GM23338 (cell line): ENCODE measurements around the gene EZH2. TPM values are rescaled to one million over a fixed set of nuclear protein-coding genes. Genes with fewer than 3 reads are reported as not detected.

Experiments used
- ATAC-seq: fragments of 200-7000 bp; cut with Tn5 transposase; 3 replicates; pipeline ENCODE4 v1.9.1; 2020
- DNase-seq: peaks from one replicate; pipeline ENCODE4 v3.0.0-alpha.2; 2015; ENCODE audit warnings: low spot score
- H2AFZ ChIP-seq: fragments of 200-600 bp; sonication (generic); 2 replicates; pipeline ENCODE4 v1.8.0; 2016; ENCODE audit warnings: antibody characterized with exemption, mild to moderate bottlenecking, moderate library complexity
- H3F3A ChIP-seq: fragments of 200-600 bp; sonication (generic); replicated peaks from 2 replicates; pipeline ENCODE4 v1.8.0; 2017; ENCODE audit warnings: antibody characterized with exemption, mixed run types, low read depth
- H3K27ac ChIP-seq: fragments of 200-600 bp; sonication (generic); 2 replicates; pipeline ENCODE4 v1.6.1; 2016; ENCODE audit warnings: low read depth
- H3K27me3 ChIP-seq: fragments of 200-600 bp; sonication (generic); 2 replicates; pipeline ENCODE4 v1.8.0; 2016; ENCODE audit warnings: mild to moderate bottlenecking, mixed run types, moderate library complexity; ENCODE audit not compliant: insufficient read depth
- H3K36me3 ChIP-seq: fragments of 200-600 bp; sonication (generic); 2 replicates; pipeline ENCODE4 v1.8.0; 2016; ENCODE audit warnings: mild to moderate bottlenecking; ENCODE audit not compliant: insufficient read depth
- H3K4me1 ChIP-seq: fragments of 200-600 bp; sonication (generic); 2 replicates; pipeline ENCODE4 v1.8.0; 2016; ENCODE audit warnings: mild to moderate bottlenecking, moderate library complexity; ENCODE audit not compliant: insufficient read depth
- H3K4me2 ChIP-seq: fragments of 200-600 bp; sonication (generic); 2 replicates; pipeline ENCODE4 v1.7.1; 2017; ENCODE audit warnings: mixed run types
- H3K4me3 ChIP-seq: fragments of 200-600 bp; sonication (generic); 2 replicates; pipeline ENCODE4 v1.6.1; 2016; ENCODE audit warnings: mixed run types
- H3K79me2 ChIP-seq: fragments of 200-600 bp; sonication (generic); replicated peaks from 2 replicates; pipeline ENCODE4 v1.8.0; 2017; ENCODE audit warnings: mild to moderate bottlenecking; ENCODE audit not compliant: insufficient read depth
- H3K9me2 ChIP-seq: fragments of 200-600 bp; sonication (generic); 2 replicates; pipeline ENCODE4 v1.8.0; 2017; ENCODE audit not compliant: insufficient read depth
- H4K20me1 ChIP-seq: fragments of 200-600 bp; sonication (generic); replicated peaks from 2 replicates; pipeline ENCODE4 v1.8.0; 2017; ENCODE audit warnings: mild to moderate bottlenecking; ENCODE audit not compliant: insufficient read depth
- H3K27ac Mint-ChIP-seq: 2 replicates; pipeline ENCODE4 v1.8.0; 2020; ENCODE audit warnings: inconsistent platforms, mild to moderate bottlenecking, moderate library complexity, mixed read lengths
- H3K27me3 Mint-ChIP-seq: 3 replicates; pipeline ENCODE4 v1.8.0; 2022; ENCODE audit warnings: low read depth, mild to moderate bottlenecking, moderate library complexity, mixed read lengths, inconsistent platforms; ENCODE audit not compliant: insufficient read depth, poor library complexity
- H3K36me3 Mint-ChIP-seq: 3 replicates; pipeline ENCODE4 v1.8.0; 2021; ENCODE audit warnings: low read depth, mild to moderate bottlenecking, inconsistent platforms, moderate library complexity, mixed read lengths
- H3K4me1 Mint-ChIP-seq: 3 replicates; pipeline ENCODE4 v1.8.0; 2020; ENCODE audit warnings: mild to moderate bottlenecking, inconsistent platforms, mixed read lengths
- H3K4me3 Mint-ChIP-seq: 3 replicates; pipeline ENCODE4 v1.8.0; 2021; ENCODE audit warnings: moderate library complexity, mild to moderate bottlenecking, inconsistent platforms, mixed read lengths
- H3K9me3 Mint-ChIP-seq: 3 replicates; pipeline ENCODE4 v1.8.0; 2020; ENCODE audit warnings: moderate library complexity, mild to moderate bottlenecking, inconsistent platforms, mixed read lengths
- CREB1 ChIP-seq: fragments of 250-450 bp; sonication (Bioruptor Pico); IDR thresholded peaks from 2 replicates; pipeline ENCODE4 v1.5.0; 2020; ENCODE audit warnings: low read depth, mild to moderate bottlenecking, moderate library complexity
- EZH2 ChIP-seq: fragments of 200-600 bp; sonication (generic); IDR thresholded peaks from one replicate; pipeline ENCODE4 v1.8.0; 2017; ENCODE audit warnings: antibody characterized with exemption, mild to moderate bottlenecking, low read depth; ENCODE audit not compliant: unreplicated experiment
- EZH2phosphoT487 ChIP-seq: fragments of 200-600 bp; sonication (generic); IDR thresholded peaks from one replicate; pipeline ENCODE4 v1.8.1; 2018; ENCODE audit warnings: antibody characterized with exemption; ENCODE audit not compliant: unreplicated experiment
- JUNB ChIP-seq: IDR thresholded peaks from one replicate; pipeline ENCODE4 v1.6.1; 2016; ENCODE audit warnings: antibody characterized with exemption; ENCODE audit not compliant: unreplicated experiment
- NANOG ChIP-seq: IDR thresholded peaks from 2 replicates; pipeline ENCODE4 v1.6.1; 2016; ENCODE audit warnings: antibody characterized with exemption, borderline replicate concordance
- POLR2AphosphoS5 ChIP-seq: IDR thresholded peaks from 2 replicates; pipeline ENCODE4 v1.6.1; 2016; ENCODE audit warnings: antibody characterized with exemption, low read depth
- REST ChIP-seq: IDR thresholded peaks from one replicate; pipeline ENCODE4 v1.6.1; 2018; ENCODE audit warnings: antibody characterized with exemption; ENCODE audit not compliant: unreplicated experiment
- STAT1 ChIP-seq: IDR thresholded peaks from one replicate; pipeline ENCODE4 v1.6.1; 2016; ENCODE audit warnings: antibody characterized with exemption; ENCODE audit not compliant: unreplicated experiment
- ZNF114 ChIP-seq: fragments of 250-450 bp; sonication (Bioruptor Pico); IDR thresholded peaks from 2 replicates; pipeline ENCODE4 v1.5.0; 2020; ENCODE audit warnings: mild to moderate bottlenecking, moderate library complexity
- ZNF331 ChIP-seq: fragments of 250-450 bp; sonication (Bioruptor Pico); IDR thresholded peaks from 2 replicates; pipeline ENCODE4 v1.5.0; 2020; ENCODE audit warnings: low read depth, mild to moderate bottlenecking, moderate library complexity
- polyA plus RNA-seq: library from polyadenylated mRNA; unstranded; fragments of >200 nt; fragmentation: Nextera tagmentation; extraction: Ambion mirVana; gene quantifications from 2 replicates; pipeline ENCODE4 v1.2.1, GENCODE V29; 2016
- total RNA-seq: library from RNA; depleted of rRNA; stranded (reverse); fragments of >200 nt; shearing (Covaris generic); gene quantifications from 2 replicates; pipeline ENCODE4 v1.2.3, GENCODE V29; 2014
- TF ChIP-seq, protein P1 (sequence below): IDR thresholded peaks from 2 replicates; pipeline ENCODE4 v1.6.1; 2016; ENCODE audit warnings: antibody characterized with exemption
- TF ChIP-seq, protein P2 (sequence below), 2 experiments: fragments of 200-600 bp in 1 of 2; sonication (generic) in 1 of 2; conservative IDR thresholded peaks; 2 replicates each; pipeline versions ENCODE4 v1.5.1 to v1.6.1; 2016 to 2017; ENCODE audit warnings: antibody characterized with exemption in 2 of 2, low read depth in 2 of 2, mild to moderate bottlenecking in 2 of 2, moderate library complexity in 1 of 2
- TF ChIP-seq, protein P3 (sequence below): fragments of 250-450 bp; sonication (Bioruptor Pico); IDR thresholded peaks from 2 replicates; pipeline ENCODE4 v1.5.0; 2020; ENCODE audit warnings: mild to moderate bottlenecking, moderate library complexity

Gene EZH2
- total and polyA plus RNA-seq, 2 experiments from 2014 or later = 33.9 to 38.6 TPM

- H2AFZ ChIP-seq = no peak overlapping the region
- peaks cover 68% of the 10 kb centered on the region for H3K36me3 ChIP-seq
These were observed 92.5 kb downstream of the EZH2 start for GRCh38 chr7:148791546-148791945.

More at GRCh38 chr7:148791546-148791945, 92.5 kb downstream of the EZH2 start:
- ATAC-seq (no peak), DNase-seq (no peak)
- Mint-ChIP-seq H3K9me3 (no peaks in the 10 kb centered on the region), H3K4me3 (no peak overlapping the region), H3K36me3 (peaks cover 92% of the 10 kb centered on the region), H3K4me1 (no peaks in the 10 kb centered on the region; the same call in 2 of the 3 replicates), H3K27ac (no peak overlapping the region), H3K27me3 (no peaks in the 10 kb centered on the region)
- no peaks in the 10 kb centered on the region; the same call in 1 of the 2 replicates for H3K79me2 ChIP-seq
- no peaks in the 10 kb centered on the region for H3K9me2 ChIP-seq
- no peak overlapping the region for H3K4me3 ChIP-seq
- H3K4me1 ChIP-seq = 0 out of 2 replicates have a peak, but pooled peaks cover 3% of the 10 kb centered on the region
- peaks cover 8% of the 10 kb centered on the region for H4K20me1 ChIP-seq
- no peak overlapping the region for H3K4me2 ChIP-seq
- TF ChIP-seq, protein P1, sequence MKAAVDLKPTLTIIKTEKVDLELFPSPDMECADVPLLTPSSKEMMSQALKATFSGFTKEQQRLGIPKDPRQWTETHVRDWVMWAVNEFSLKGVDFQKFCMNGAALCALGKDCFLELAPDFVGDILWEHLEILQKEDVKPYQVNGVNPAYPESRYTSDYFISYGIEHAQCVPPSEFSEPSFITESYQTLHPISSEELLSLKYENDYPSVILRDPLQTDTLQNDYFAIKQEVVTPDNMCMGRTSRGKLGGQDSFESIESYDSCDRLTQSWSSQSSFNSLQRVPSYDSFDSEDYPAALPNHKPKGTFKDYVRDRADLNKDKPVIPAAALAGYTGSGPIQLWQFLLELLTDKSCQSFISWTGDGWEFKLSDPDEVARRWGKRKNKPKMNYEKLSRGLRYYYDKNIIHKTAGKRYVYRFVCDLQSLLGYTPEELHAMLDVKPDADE = no peak
- TF ChIP-seq EZH2 = no peak
- TF ChIP-seq NANOG = no peak
- no peak for TF ChIP-seq POLR2AphosphoS5
- TF ChIP-seq ZNF114 (CRISPR knock-in tag) = no peak
- TF ChIP-seq ZNF331 (CRISPR knock-in tag) = no peak
- no peak for TF ChIP-seq CREB1 (CRISPR knock-in tag)
- TF ChIP-seq STAT1 = no peak
- no peak for TF ChIP-seq REST
- TF ChIP-seq, protein P2, sequence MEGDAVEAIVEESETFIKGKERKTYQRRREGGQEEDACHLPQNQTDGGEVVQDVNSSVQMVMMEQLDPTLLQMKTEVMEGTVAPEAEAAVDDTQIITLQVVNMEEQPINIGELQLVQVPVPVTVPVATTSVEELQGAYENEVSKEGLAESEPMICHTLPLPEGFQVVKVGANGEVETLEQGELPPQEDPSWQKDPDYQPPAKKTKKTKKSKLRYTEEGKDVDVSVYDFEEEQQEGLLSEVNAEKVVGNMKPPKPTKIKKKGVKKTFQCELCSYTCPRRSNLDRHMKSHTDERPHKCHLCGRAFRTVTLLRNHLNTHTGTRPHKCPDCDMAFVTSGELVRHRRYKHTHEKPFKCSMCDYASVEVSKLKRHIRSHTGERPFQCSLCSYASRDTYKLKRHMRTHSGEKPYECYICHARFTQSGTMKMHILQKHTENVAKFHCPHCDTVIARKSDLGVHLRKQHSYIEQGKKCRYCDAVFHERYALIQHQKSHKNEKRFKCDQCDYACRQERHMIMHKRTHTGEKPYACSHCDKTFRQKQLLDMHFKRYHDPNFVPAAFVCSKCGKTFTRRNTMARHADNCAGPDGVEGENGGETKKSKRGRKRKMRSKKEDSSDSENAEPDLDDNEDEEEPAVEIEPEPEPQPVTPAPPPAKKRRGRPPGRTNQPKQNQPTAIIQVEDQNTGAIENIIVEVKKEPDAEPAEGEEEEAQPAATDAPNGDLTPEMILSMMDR (conservative IDR thresholded peaks at IDR 0.05; ENCODE audit: low read depth in 2 of 2) = no peak
- no peak for TF ChIP-seq JUNB
- TF ChIP-seq EZH2phosphoT487 = no peak
- TF ChIP-seq, protein P3, sequence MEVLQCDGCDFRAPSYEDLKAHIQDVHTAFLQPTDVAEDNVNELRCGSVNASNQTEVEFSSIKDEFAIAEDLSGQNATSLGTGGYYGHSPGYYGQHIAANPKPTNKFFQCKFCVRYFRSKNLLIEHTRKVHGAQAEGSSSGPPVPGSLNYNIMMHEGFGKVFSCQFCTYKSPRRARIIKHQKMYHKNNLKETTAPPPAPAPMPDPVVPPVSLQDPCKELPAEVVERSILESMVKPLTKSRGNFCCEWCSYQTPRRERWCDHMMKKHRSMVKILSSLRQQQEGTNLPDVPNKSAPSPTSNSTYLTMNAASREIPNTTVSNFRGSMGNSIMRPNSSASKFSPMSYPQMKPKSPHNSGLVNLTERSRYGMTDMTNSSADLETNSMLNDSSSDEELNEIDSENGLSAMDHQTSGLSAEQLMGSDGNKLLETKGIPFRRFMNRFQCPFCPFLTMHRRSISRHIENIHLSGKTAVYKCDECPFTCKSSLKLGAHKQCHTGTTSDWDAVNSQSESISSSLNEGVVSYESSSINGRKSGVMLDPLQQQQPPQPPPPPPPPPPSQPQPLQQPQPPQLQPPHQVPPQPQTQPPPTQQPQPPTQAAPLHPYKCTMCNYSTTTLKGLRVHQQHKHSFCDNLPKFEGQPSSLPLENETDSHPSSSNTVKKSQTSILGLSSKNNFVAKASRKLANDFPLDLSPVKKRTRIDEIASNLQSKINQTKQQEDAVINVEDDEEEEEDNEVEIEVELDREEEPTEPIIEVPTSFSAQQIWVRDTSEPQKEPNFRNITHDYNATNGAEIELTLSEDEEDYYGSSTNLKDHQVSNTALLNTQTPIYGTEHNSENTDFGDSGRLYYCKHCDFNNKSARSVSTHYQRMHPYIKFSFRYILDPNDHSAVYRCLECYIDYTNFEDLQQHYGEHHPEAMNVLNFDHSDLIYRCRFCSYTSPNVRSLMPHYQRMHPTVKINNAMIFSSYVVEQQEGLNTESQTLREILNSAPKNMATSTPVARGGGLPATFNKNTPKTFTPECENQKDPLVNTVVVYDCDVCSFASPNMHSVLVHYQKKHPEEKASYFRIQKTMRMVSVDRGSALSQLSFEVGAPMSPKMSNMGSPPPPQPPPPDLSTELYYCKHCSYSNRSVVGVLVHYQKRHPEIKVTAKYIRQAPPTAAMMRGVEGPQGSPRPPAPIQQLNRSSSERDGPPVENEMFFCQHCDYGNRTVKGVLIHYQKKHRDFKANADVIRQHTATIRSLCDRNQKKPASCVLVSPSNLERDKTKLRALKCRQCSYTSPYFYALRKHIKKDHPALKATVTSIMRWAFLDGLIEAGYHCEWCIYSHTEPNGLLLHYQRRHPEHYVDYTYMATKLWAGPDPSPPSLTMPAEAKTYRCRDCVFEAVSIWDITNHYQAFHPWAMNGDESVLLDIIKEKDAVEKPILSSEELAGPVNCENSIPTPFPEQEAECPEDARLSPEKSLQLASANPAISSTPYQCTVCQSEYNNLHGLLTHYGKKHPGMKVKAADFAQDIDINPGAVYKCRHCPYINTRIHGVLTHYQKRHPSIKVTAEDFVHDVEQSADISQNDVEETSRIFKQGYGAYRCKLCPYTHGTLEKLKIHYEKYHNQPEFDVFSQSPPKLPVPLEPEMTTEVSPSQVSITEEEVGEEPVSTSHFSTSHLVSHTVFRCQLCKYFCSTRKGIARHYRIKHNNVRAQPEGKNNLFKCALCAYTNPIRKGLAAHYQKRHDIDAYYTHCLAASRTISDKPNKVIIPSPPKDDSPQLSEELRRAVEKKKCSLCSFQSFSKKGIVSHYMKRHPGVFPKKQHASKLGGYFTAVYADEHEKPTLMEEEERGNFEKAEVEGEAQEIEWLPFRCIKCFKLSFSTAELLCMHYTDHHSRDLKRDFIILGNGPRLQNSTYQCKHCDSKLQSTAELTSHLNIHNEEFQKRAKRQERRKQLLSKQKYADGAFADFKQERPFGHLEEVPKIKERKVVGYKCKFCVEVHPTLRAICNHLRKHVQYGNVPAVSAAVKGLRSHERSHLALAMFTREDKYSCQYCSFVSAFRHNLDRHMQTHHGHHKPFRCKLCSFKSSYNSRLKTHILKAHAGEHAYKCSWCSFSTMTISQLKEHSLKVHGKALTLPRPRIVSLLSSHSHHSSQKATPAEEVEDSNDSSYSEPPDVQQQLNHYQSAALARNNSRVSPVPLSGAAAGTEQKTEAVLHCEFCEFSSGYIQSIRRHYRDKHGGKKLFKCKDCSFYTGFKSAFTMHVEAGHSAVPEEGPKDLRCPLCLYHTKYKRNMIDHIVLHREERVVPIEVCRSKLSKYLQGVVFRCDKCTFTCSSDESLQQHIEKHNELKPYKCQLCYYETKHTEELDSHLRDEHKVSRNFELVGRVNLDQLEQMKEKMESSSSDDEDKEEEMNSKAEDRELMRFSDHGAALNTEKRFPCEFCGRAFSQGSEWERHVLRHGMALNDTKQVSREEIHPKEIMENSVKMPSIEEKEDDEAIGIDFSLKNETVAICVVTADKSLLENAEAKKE = no peak
- H3K27me3 ChIP-seq = no peaks in the 10 kb centered on the region
- peaks cover 2% of the 10 kb centered on the region; the same call in 1 of the 2 replicates for H3F3A ChIP-seq
- H3K27ac ChIP-seq = no peak overlapping the region
